Measurements from ENCODE around the gene BCL2.

The BCL2 gene

GRCh38 chr18:63344263-63344662 is 24.7 kb upstream of the BCL2 start:
- no peak overlapping the region for H3K4me3 ChIP-seq (IDR thresholded peaks at IDR 0.05; ENCODE audit: insufficient read depth, low read depth, low read length)
- no peak overlapping the region for H3K4me2 ChIP-seq
- no peak overlapping the region for H3K9ac ChIP-seq
- H2AFZ ChIP-seq (ENCODE audit: low read depth): no peak overlapping the region
- no peak overlapping the region for H3K27ac ChIP-seq
- no peaks in the 10 kb centered on the region for H3K36me3 ChIP-seq (ENCODE audit: insufficient read depth)
- H4K20me1 ChIP-seq (ENCODE audit: insufficient read depth): no peaks in the 10 kb centered on the region
- peaks cover 29% of the 10 kb centered on the region for H3K4me1 ChIP-seq (ENCODE audit: low read depth, poor library complexity, severe bottlenecking)
- TF ChIP-seq CTCF (conservative IDR thresholded peaks at IDR 0.05; ENCODE audit: low read depth, low read length): no peak
- no peaks in the 10 kb centered on the region for H3K27me3 ChIP-seq (ENCODE audit: insufficient read depth, low read depth)
- H3K79me2 ChIP-seq (ENCODE audit: insufficient read depth, low read depth): no peaks in the 10 kb centered on the region

GRCh38 chr18:63342206-63342605 is 22.6 kb upstream of the BCL2 start:
- TF ChIP-seq CTCF (conservative IDR thresholded peaks at IDR 0.05; ENCODE audit: low read depth, low read length): peak; percentile 55
- Histone ChIP-seq H3K4me3 (IDR thresholded peaks at IDR 0.05; ENCODE audit: insufficient read depth, low read depth, low read length) (no peak overlapping the region), H3K79me2 (ENCODE audit: insufficient read depth, low read depth) (no peaks in the 10 kb centered on the region), H2AFZ (ENCODE audit: low read depth) (no peak overlapping the region), H3K4me2 (no peak overlapping the region), H3K27ac (no peak overlapping the region), H4K20me1 (ENCODE audit: insufficient read depth) (no peaks in the 10 kb centered on the region), H3K9ac (no peak overlapping the region), H3K4me1 (ENCODE audit: low read depth, poor library complexity, severe bottlenecking) (peaks cover 8% of the 10 kb centered on the region), H3K36me3 (ENCODE audit: insufficient read depth) (no peaks in the 10 kb centered on the region), H3K27me3 (ENCODE audit: insufficient read depth, low read depth) (no peaks in the 10 kb centered on the region)

- Histone ChIP-seq H3K4me2 (no peak overlapping the region), H3K79me2 (ENCODE audit: insufficient read depth, low read depth) (no peaks in the 10 kb centered on the region), H3K4me1 (ENCODE audit: low read depth, poor library complexity, severe bottlenecking) (peaks cover 3% of the 10 kb centered on the region), H3K4me3 (IDR thresholded peaks at IDR 0.05; ENCODE audit: insufficient read depth, low read depth, low read length) (no peak overlapping the region), H4K20me1 (ENCODE audit: insufficient read depth) (no peaks in the 10 kb centered on the region), H3K9ac (no peak overlapping the region), H3K27ac (no peak overlapping the region), H3K36me3 (ENCODE audit: insufficient read depth) (no peaks in the 10 kb centered on the region), H3K27me3 (ENCODE audit: insufficient read depth, low read depth) (no peaks in the 10 kb centered on the region), H2AFZ (ENCODE audit: low read depth) (no peak overlapping the region)
- TF ChIP-seq CTCF (conservative IDR thresholded peaks at IDR 0.05; ENCODE audit: low read depth, low read length): peak; percentile 94
Measured at GRCh38 chr18:63339920-63340484, 20.4 kb upstream of the BCL2 start.

- H3K36me3 ChIP-seq (ENCODE audit: insufficient read depth): no peaks in the 10 kb centered on the region
- no peak overlapping the region for H3K9ac ChIP-seq
- peaks cover 3% of the 10 kb centered on the region for H3K4me1 ChIP-seq (ENCODE audit: low read depth, poor library complexity, severe bottlenecking)
- no peak overlapping the region for H3K27ac ChIP-seq
- no peak overlapping the region for H2AFZ ChIP-seq (ENCODE audit: low read depth)
- TF ChIP-seq CTCF (conservative IDR thresholded peaks at IDR 0.05; ENCODE audit: low read depth, low read length): no peak
- no peaks in the 10 kb centered on the region for H3K27me3 ChIP-seq (ENCODE audit: insufficient read depth, low read depth)
- H3K4me2 ChIP-seq: no peak overlapping the region
- H4K20me1 ChIP-seq (ENCODE audit: insufficient read depth): no peaks in the 10 kb centered on the region
- H3K4me3 ChIP-seq (IDR thresholded peaks at IDR 0.05; ENCODE audit: insufficient read depth, low read depth, low read length): no peak overlapping the region
- H3K79me2 ChIP-seq (ENCODE audit: insufficient read depth, low read depth): no peaks in the 10 kb centered on the region
Measured at GRCh38 chr18:63336366-63337099, 17.0 kb upstream of the BCL2 start.

All from KMS-11 (cell line).